ENCODE results near the gene ZNF597. TPM values are rescaled to one million over a fixed set of nuclear protein-coding genes. Genes with fewer than 3 reads are reported as not detected.
"Not testable (repeated sequence)": the region's sequence is repeated elsewhere in the genome, so short reads cannot be mapped to it uniquely, and the experiment has no call there.

Gene ZNF597
- total RNA-seq, 1 donor from 2014 or later = 3.6 TPM

DNA sequence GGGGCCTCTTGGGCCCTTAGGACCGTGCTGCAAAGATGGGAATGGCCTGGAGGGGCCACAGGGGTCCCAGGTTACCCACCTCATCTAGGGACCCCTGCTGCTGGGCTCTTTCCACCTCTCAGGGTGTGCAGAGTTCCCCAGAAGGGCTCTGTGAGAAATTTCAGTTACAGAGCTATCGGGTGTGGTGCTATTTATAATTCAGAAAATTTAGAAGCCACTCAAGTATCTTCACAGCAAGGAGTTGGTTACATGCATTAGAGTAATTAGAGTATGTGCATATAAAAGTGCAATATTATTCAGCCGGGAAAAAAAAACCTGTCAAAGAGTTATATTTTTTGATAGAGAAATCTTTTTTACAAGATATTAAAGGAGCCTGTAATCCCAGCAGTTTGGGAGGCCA lies 33.1 kb upstream of the ZNF597 start:
- Mint-ChIP-seq H3K27me3 (ENCODE audit: low read depth) (no peaks in the 10 kb centered on the region), H3K36me3 (peaks cover 12% of the 10 kb centered on the region), H3K4me3 (no peak overlapping the region), H3K9me3 (no peaks in the 10 kb centered on the region), H3K4me1 (peaks cover 12% of the 10 kb centered on the region), H3K27ac (no peak overlapping the region)
- TF ChIP-seq CTCF (IDR thresholded peaks at IDR 0.05; ENCODE audit: unreplicated experiment) = no peak
- no peak for DNase-seq (ENCODE audit: low spot score in 2 of 2, unreplicated experiment in 2 of 2)

GRCh38 chr16:3475604-3476375 lies 32.5 kb upstream of the ZNF597 start:
- Mint-ChIP-seq H3K36me3 (peaks cover 11% of the 10 kb centered on the region), H3K4me1 (peaks cover 8% of the 10 kb centered on the region), H3K9me3 (no peaks in the 10 kb centered on the region), H3K27me3 (ENCODE audit: low read depth) (no peaks in the 10 kb centered on the region), H3K4me3 (no peak overlapping the region), H3K27ac (no peak overlapping the region)
- no peak for DNase-seq (ENCODE audit: low spot score in 2 of 2, unreplicated experiment in 2 of 2)
- no peak for TF ChIP-seq CTCF (IDR thresholded peaks at IDR 0.05; ENCODE audit: unreplicated experiment)

DNA sequence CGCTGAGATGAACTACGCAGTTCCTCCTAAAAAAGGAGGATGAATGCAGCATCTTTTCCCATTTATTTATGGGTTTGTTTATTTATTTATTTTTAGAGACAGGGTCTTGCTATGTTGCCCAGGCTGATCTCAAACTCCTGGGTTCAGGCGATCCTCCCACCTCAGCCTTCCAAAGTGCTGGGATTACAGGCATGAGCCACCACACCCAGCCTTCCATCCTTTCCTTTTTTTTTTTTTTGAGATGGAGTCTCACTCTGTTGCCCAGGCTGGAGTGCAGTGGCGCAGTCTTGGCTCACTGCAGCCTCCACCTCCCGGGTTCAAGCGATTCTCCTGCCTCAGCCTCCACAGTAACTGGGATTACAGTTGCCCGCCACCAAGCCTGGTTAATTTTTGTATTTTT lies 31.6 kb upstream of the ZNF597 start:
- H3K27ac Mint-ChIP-seq; H3K4me3 Mint-ChIP-seq; H3K4me1 Mint-ChIP-seq; DNase-seq (ENCODE audit: low spot score in 2 of 2, unreplicated experiment in 2 of 2); H3K27me3 Mint-ChIP-seq (ENCODE audit: low read depth); H3K9me3 Mint-ChIP-seq: not testable (repeated sequence)
- peaks cover 11% of the 10 kb centered on the region for H3K36me3 Mint-ChIP-seq

GRCh38 chr16:3474136-3474779 lies 31.0 kb upstream of the ZNF597 start:
- no peak for DNase-seq (ENCODE audit: low spot score in 2 of 2, unreplicated experiment in 2 of 2)
- Mint-ChIP-seq H3K4me3 (no peak overlapping the region), H3K9me3 (no peaks in the 10 kb centered on the region), H3K36me3 (peaks cover 8% of the 10 kb centered on the region), H3K4me1 (peaks cover 2% of the 10 kb centered on the region), H3K27ac (no peak overlapping the region), H3K27me3 (ENCODE audit: low read depth) (no peaks in the 10 kb centered on the region)
- no peak for TF ChIP-seq CTCF (IDR thresholded peaks at IDR 0.05; ENCODE audit: unreplicated experiment)

- H3K9me3 Mint-ChIP-seq, H3K36me3 Mint-ChIP-seq, H3K27ac Mint-ChIP-seq: not testable (repeated sequence)
Measured at GRCh38 chr16:3473596-3473943, 30.3 kb upstream of the ZNF597 start.

GRCh38 chr16:3472878-3473595 lies 29.7 kb upstream of the ZNF597 start:
- Mint-ChIP-seq H3K27me3 (ENCODE audit: low read depth) (no peaks in the 10 kb centered on the region), H3K27ac (no peak overlapping the region), H3K9me3 (no peaks in the 10 kb centered on the region), H3K36me3 (peaks cover 10% of the 10 kb centered on the region), H3K4me3 (no peak overlapping the region), H3K4me1 (no peaks in the 10 kb centered on the region)
- TF ChIP-seq CTCF (IDR thresholded peaks at IDR 0.05; ENCODE audit: unreplicated experiment) = no peak
- DNase-seq (ENCODE audit: low spot score in 2 of 2, unreplicated experiment in 2 of 2) = no peak

More at GRCh38 chr16:3473596-3473943, 30.3 kb upstream of the ZNF597 start:
- H3K4me1 Mint-ChIP-seq; H3K27me3 Mint-ChIP-seq (ENCODE audit: low read depth); DNase-seq (ENCODE audit: low spot score in 2 of 2, unreplicated experiment in 2 of 2); H3K4me3 Mint-ChIP-seq: not testable (repeated sequence)
